GM19025 (cell line): ENCODE measurements around the gene WDR1.
"Not testable (repeated sequence)": the region's sequence is repeated elsewhere in the genome, so short reads cannot be mapped to it uniquely, and the experiment has no call there.

Source experiments
- ATAC-seq: cut with Tn5 transposase; IDR thresholded peaks from one replicate; pipeline ENCODE4 v1.9.1; 2021; ENCODE audit warnings: mild to moderate bottlenecking, low read depth, moderate library complexity; ENCODE audit not compliant: unreplicated experiment

Gene WDR1

GRCh38 chr4:10134141-10134540 lies 17.5 kb upstream of the WDR1 start:
- no peak for ATAC-seq

- no peak for ATAC-seq
Observed at GRCh38 chr4:10131202-10131601, 14.6 kb upstream of the WDR1 start.

GRCh38 chr4:10130178-10130888 lies 13.7 kb upstream of the WDR1 start:
- no peak for ATAC-seq

GRCh38 chr4:10129196-10130177 lies 12.9 kb upstream of the WDR1 start:
- ATAC-seq: no peak

GRCh38 chr4:10128761-10129160 lies 12.2 kb upstream of the WDR1 start:
- ATAC-seq: no peak

GRCh38 chr4:10127531-10127930 lies 10.9 kb upstream of the WDR1 start:
- not testable (repeated sequence) for ATAC-seq

- ATAC-seq: no peak
Observed at GRCh38 chr4:10124167-10124930, 7.8 kb upstream of the WDR1 start.

- ATAC-seq: no peak
Observed at GRCh38 chr4:10123227-10124101, 6.9 kb upstream of the WDR1 start.

GRCh38 chr4:10122236-10122932 lies 5.8 kb upstream of the WDR1 start:
- no peak for ATAC-seq

GRCh38 chr4:10121568-10122208 lies 5.1 kb upstream of the WDR1 start:
- no peak for ATAC-seq

- no peak for ATAC-seq
Observed at GRCh38 chr4:10120943-10121567, 4.5 kb upstream of the WDR1 start.

- no peak for ATAC-seq
Observed at GRCh38 chr4:10119773-10120172, 3.2 kb upstream of the WDR1 start.

GRCh38 chr4:10119278-10119677 lies 2.7 kb upstream of the WDR1 start:
- ATAC-seq: no peak

- ATAC-seq: no peak
Observed at GRCh38 chr4:10118048-10119004, 1.7 kb upstream of the WDR1 start.

- ATAC-seq: no peak
Observed at GRCh38 chr4:10117359-10118047, 904 bp upstream of the WDR1 start.

- ATAC-seq: peak; percentile 35
Observed at GRCh38 chr4:10115797-10116568, 616 bp downstream of the WDR1 start.
